ENCODE measurements around the gene OR6C70.

DNA sequence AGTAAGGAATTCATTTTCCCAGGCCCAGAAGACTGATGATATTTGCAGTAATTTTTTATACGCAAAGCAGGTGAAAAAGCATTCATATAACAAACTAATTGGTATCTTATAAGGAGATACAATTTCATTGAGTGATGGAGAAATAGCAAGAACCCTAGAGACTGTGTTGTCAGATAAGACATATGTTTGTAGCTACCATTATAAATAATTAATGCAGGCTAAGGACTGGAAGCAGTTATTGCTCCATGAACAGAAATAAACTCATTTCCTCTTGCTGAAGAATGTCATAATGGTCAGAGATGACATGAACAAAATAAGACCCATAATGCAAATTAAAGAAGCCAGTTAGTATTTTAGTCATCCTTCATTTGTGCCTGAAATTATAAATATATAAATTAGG lies 24.6 kb downstream of the OR6C70 start:
- TF ChIP-seq CTCF (IDR thresholded peaks at IDR 0.05; ENCODE audit: insufficient read depth, low read length) = no peak
- no peak for TF ChIP-seq POLR2AphosphoS5 (IDR thresholded peaks at IDR 0.05; ENCODE audit: low read depth)
- TF ChIP-seq GABPA (IDR thresholded peaks at IDR 0.05; ENCODE audit: low read depth) = no peak
- TF ChIP-seq, protein P1, sequence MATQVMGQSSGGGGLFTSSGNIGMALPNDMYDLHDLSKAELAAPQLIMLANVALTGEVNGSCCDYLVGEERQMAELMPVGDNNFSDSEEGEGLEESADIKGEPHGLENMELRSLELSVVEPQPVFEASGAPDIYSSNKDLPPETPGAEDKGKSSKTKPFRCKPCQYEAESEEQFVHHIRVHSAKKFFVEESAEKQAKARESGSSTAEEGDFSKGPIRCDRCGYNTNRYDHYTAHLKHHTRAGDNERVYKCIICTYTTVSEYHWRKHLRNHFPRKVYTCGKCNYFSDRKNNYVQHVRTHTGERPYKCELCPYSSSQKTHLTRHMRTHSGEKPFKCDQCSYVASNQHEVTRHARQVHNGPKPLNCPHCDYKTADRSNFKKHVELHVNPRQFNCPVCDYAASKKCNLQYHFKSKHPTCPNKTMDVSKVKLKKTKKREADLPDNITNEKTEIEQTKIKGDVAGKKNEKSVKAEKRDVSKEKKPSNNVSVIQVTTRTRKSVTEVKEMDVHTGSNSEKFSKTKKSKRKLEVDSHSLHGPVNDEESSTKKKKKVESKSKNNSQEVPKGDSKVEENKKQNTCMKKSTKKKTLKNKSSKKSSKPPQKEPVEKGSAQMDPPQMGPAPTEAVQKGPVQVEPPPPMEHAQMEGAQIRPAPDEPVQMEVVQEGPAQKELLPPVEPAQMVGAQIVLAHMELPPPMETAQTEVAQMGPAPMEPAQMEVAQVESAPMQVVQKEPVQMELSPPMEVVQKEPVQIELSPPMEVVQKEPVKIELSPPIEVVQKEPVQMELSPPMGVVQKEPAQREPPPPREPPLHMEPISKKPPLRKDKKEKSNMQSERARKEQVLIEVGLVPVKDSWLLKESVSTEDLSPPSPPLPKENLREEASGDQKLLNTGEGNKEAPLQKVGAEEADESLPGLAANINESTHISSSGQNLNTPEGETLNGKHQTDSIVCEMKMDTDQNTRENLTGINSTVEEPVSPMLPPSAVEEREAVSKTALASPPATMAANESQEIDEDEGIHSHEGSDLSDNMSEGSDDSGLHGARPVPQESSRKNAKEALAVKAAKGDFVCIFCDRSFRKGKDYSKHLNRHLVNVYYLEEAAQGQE (IDR thresholded peaks at IDR 0.05; ENCODE audit: insufficient replicate concordance, low read depth) = no peak
- TF ChIP-seq SPI1 (IDR thresholded peaks at IDR 0.05; ENCODE audit: borderline replicate concordance, low read depth) = no peak

Measured in HL-60 (cell line).